Activated CD8-positive, alpha-beta T cell treated with anti-CD3 and anti-CD28 coated beads for 36 hours (primary cell): ENCODE results near the gene KCNMB2. TPM values are rescaled to one million over a fixed set of nuclear protein-coding genes. Genes with fewer than 3 reads are reported as not detected.

Source experiments
- ATAC-seq: fragments of 200-7000 bp; cut with Tn5 transposase; one replicate; pipeline ENCODE4 v1.10.0; 2021; ENCODE audit warnings: mild to moderate bottlenecking, moderate library complexity
- CTCF ChIA-PET: fragments of 350-600 bp; sonication (Branson Sonifier 250); formaldehyde crosslinking; loops from one replicate; lab custom pipeline; 2021; ENCODE audit warnings: antibody characterized with exemption; lab: Charles Lee
- POLR2A ChIA-PET: fragments of 350-600 bp; sonication (Branson Sonifier 250); formaldehyde crosslinking; loops from one replicate; lab custom pipeline; 2021; ENCODE audit warnings: antibody characterized with exemption; lab: Charles Lee
- DNase-seq: peaks from one replicate; pipeline ENCODE4 v3.0.0-alpha.2; 2020
- H3K27ac Mint-ChIP-seq: one replicate; pipeline ENCODE4 v1.8.0; 2021; ENCODE audit warnings: mild to moderate bottlenecking, mixed read lengths
- H3K27me3 Mint-ChIP-seq: one replicate; pipeline ENCODE4 v1.8.0; 2021; ENCODE audit warnings: mixed read lengths
- H3K36me3 Mint-ChIP-seq: one replicate; pipeline ENCODE4 v1.8.0; 2021; ENCODE audit warnings: low read depth, mixed read lengths
- H3K4me1 Mint-ChIP-seq: one replicate; pipeline ENCODE4 v1.8.0; 2021; ENCODE audit warnings: low read depth, mixed read lengths
- H3K4me3 Mint-ChIP-seq: one replicate; pipeline ENCODE4 v1.8.0; 2021; ENCODE audit warnings: mild to moderate bottlenecking, moderate library complexity, mixed read lengths
- H3K9me3 Mint-ChIP-seq: one replicate; pipeline ENCODE4 v1.8.0; 2021; ENCODE audit warnings: mixed read lengths
- intact Hi-C: fragments of 100-400 bp; cut with micrococcal nuclease; formaldehyde crosslinking; loops from one replicate; pipeline ENCODE4 v1.10.0; 2022
- total RNA-seq, 2 experiments: library from RNA; stranded (reverse); gene quantifications; one replicate each; pipeline ENCODE4 v1.2.3, GENCODE V29; 2021
- TF ChIP-seq, protein P1 (sequence below): fragments of 200-600 bp; IDR thresholded peaks from one replicate; pipeline ENCODE4 v1.8.0; 2022; ENCODE audit warnings: antibody characterized with exemption, mild to moderate bottlenecking

The KCNMB2 gene
- total RNA-seq, 2 experiments from 2014 or later = not detected

DNA sequence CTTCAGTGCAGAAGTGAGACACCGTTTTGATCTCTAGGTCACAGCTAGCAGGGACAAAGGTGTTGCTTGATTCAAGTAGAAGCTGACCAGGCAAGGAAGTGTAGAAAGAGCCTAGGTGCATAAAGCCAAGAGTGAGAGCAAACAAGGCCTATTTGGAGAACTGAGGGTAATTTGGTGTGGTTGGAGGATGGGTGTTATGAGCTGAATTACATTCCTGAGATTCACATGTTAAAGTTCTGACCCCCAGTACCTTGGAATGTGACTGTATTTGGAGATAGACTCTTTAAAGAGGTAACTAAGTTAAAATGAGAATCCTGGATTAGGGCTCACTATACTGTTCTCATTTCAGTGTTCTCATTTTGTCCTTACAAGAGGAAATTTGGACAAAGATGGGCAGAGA lies 344.0 kb downstream of the KCNMB2 start:
- TF ChIP-seq, protein P1, sequence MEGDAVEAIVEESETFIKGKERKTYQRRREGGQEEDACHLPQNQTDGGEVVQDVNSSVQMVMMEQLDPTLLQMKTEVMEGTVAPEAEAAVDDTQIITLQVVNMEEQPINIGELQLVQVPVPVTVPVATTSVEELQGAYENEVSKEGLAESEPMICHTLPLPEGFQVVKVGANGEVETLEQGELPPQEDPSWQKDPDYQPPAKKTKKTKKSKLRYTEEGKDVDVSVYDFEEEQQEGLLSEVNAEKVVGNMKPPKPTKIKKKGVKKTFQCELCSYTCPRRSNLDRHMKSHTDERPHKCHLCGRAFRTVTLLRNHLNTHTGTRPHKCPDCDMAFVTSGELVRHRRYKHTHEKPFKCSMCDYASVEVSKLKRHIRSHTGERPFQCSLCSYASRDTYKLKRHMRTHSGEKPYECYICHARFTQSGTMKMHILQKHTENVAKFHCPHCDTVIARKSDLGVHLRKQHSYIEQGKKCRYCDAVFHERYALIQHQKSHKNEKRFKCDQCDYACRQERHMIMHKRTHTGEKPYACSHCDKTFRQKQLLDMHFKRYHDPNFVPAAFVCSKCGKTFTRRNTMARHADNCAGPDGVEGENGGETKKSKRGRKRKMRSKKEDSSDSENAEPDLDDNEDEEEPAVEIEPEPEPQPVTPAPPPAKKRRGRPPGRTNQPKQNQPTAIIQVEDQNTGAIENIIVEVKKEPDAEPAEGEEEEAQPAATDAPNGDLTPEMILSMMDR = no peak
- intact Hi-C loops = no loop called here
- H3K36me3 Mint-ChIP-seq = no peaks in the 10 kb centered on the region
- ATAC-seq (no peak), DNase-seq (no peak)
- no peak overlapping the region for H3K27ac Mint-ChIP-seq
- POLR2A ChIA-PET = no interaction called here
- H3K4me1 Mint-ChIP-seq = no peaks in the 10 kb centered on the region
- no peak overlapping the region for H3K4me3 Mint-ChIP-seq
- H3K9me3 Mint-ChIP-seq = no peaks in the 10 kb centered on the region
- no peaks in the 10 kb centered on the region for H3K27me3 Mint-ChIP-seq
- CTCF ChIA-PET = no interaction called here
